Osteoblast (primary cell): ENCODE results near the gene MYO1F. TPM values are rescaled to one million over a fixed set of nuclear protein-coding genes. Genes with fewer than 3 reads are reported as not detected.

Experiments
- DNase-seq: peaks from one replicate; pipeline ENCODE4 v3.0.0; 2011; ENCODE audit warnings: low spot score, mixed read lengths; ENCODE audit not compliant: insufficient read length; ENCODE audit errors: missing footprints
- H2AFZ ChIP-seq: 2 replicates; pipeline ENCODE4 v1.6.0; 2011; ENCODE audit warnings: mild to moderate bottlenecking, low read length
- H3K27ac ChIP-seq: 2 replicates; pipeline ENCODE4 v1.5.1; 2011; ENCODE audit warnings: mild to moderate bottlenecking, low read depth, low read length, moderate library complexity
- H3K27me3 ChIP-seq: 2 replicates; pipeline ENCODE4 v1.6.0; 2012; ENCODE audit warnings: mild to moderate bottlenecking, control low read depth, inconsistent platforms, low read length, moderate library complexity; ENCODE audit not compliant: insufficient read depth
- H3K36me3 ChIP-seq: 2 replicates; pipeline ENCODE4 v1.5.1; 2011; ENCODE audit warnings: mild to moderate bottlenecking, low read length, control low read depth, moderate library complexity; ENCODE audit not compliant: insufficient read depth
- H3K4me1 ChIP-seq: 2 replicates; pipeline ENCODE4 v1.5.1; 2011; ENCODE audit warnings: mild to moderate bottlenecking, low read length, control low read depth, moderate library complexity; ENCODE audit not compliant: insufficient read depth
- H3K4me2 ChIP-seq: 2 replicates; pipeline ENCODE4 v1.6.0; 2011; ENCODE audit warnings: mild to moderate bottlenecking, low read length; ENCODE audit not compliant: insufficient read depth
- H3K4me3 ChIP-seq: fragments of 200-600 bp; sonication (generic); 3 replicates; pipeline ENCODE4 v1.5.1; 2012; ENCODE audit warnings: mild to moderate bottlenecking, low read length, inconsistent platforms; ENCODE audit not compliant: insufficient read depth
- H3K79me2 ChIP-seq: 2 replicates; pipeline ENCODE4 v1.6.0; 2012; ENCODE audit warnings: mild to moderate bottlenecking, low read length, control low read depth, inconsistent platforms; ENCODE audit not compliant: insufficient read depth
- H3K9me3 ChIP-seq: 2 replicates; pipeline ENCODE4 v1.5.1; 2011; ENCODE audit warnings: low read depth, low read length, control low read depth
- H4K20me1 ChIP-seq: 2 replicates; pipeline ENCODE4 v1.6.0; 2012; ENCODE audit warnings: mild to moderate bottlenecking, low read length, control low read depth; ENCODE audit not compliant: insufficient read depth
- CTCF ChIP-seq: IDR thresholded peaks from 2 replicates; pipeline ENCODE4 v1.5.1; 2011; ENCODE audit warnings: mild to moderate bottlenecking, low read depth, low read length, moderate library complexity; ENCODE audit errors: extremely low read depth
- total RNA-seq: library from RNA; depleted of rRNA; stranded (reverse); fragments of >200 nt; gene quantifications from 2 replicates; pipeline ENCODE4 v1.2.3, GENCODE V29; 2012

Gene MYO1F
- total RNA-seq, 1 donor, result 0.72 TPM

- Histone ChIP-seq H3K4me2 (no peak overlapping the region), H3K9me3 (peaks cover 4% of the 10 kb centered on the region), H3K4me3 (no peak overlapping the region), H3K27ac (no peak overlapping the region), H4K20me1 (peaks cover 3% of the 10 kb centered on the region), H2AFZ (no peak overlapping the region), H3K36me3 (no peaks in the 10 kb centered on the region), H3K4me1 (peaks cover 2% of the 10 kb centered on the region), H3K27me3 (no peaks in the 10 kb centered on the region), H3K79me2 (no peaks in the 10 kb centered on the region)
- DNase-seq, result no peak
- TF ChIP-seq CTCF, result no peak
These were observed 24.6 kb upstream of the MYO1F start for GRCh38 chr19:8601796-8602195.

GRCh38 chr19:8600816-8601215, 23.6 kb upstream of the MYO1F start:
- Histone ChIP-seq H3K4me2 (no peak overlapping the region), H3K36me3 (no peaks in the 10 kb centered on the region), H4K20me1 (no peaks in the 10 kb centered on the region)

GRCh38 chr19:8600064-8600463, 22.8 kb upstream of the MYO1F start:
- no peak overlapping the region for H3K27ac ChIP-seq
- no peaks in the 10 kb centered on the region for H4K20me1 ChIP-seq
- H3K9me3 ChIP-seq, result peaks cover 4% of the 10 kb centered on the region
- no peak overlapping the region for H2AFZ ChIP-seq
- no peak for TF ChIP-seq CTCF
- no peak overlapping the region for H3K4me3 ChIP-seq
- no peaks in the 10 kb centered on the region for H3K79me2 ChIP-seq
- H3K4me1 ChIP-seq, result no peaks in the 10 kb centered on the region
- H3K27me3 ChIP-seq, result no peaks in the 10 kb centered on the region
- H3K36me3 ChIP-seq, result no peaks in the 10 kb centered on the region
- no peak for DNase-seq
- H3K4me2 ChIP-seq, result no peak overlapping the region

More at GRCh38 chr19:8600816-8601215, 23.6 kb upstream of the MYO1F start:
- Histone ChIP-seq H2AFZ (no peak overlapping the region), H3K9me3 (peaks cover 4% of the 10 kb centered on the region), H3K27me3 (no peaks in the 10 kb centered on the region), H3K27ac (no peak overlapping the region), H3K4me3 (no peak overlapping the region), H3K79me2 (no peaks in the 10 kb centered on the region), H3K4me1 (no peaks in the 10 kb centered on the region)
- DNase-seq, result no peak
- no peak for TF ChIP-seq CTCF

GRCh38 chr19:8596168-8596567, 18.9 kb upstream of the MYO1F start:
- H3K36me3 ChIP-seq, result no peaks in the 10 kb centered on the region
- no peaks in the 10 kb centered on the region for H3K9me3 ChIP-seq
- no peaks in the 10 kb centered on the region for H3K79me2 ChIP-seq
- no peak overlapping the region for H2AFZ ChIP-seq
- H3K4me3 ChIP-seq, result no peak overlapping the region
- DNase-seq, result no peak
- H3K4me2 ChIP-seq, result no peak overlapping the region
- peaks cover 3% of the 10 kb centered on the region for H3K27me3 ChIP-seq
- no peak overlapping the region for H3K27ac ChIP-seq
- TF ChIP-seq CTCF, result no peak
- peaks cover 8% of the 10 kb centered on the region for H3K4me1 ChIP-seq
- H4K20me1 ChIP-seq, result no peaks in the 10 kb centered on the region
